Ishikawa (cell line): ENCODE measurements around the gene LYG2.
"Not testable (repeated sequence)": the region's sequence is repeated elsewhere in the genome, so short reads cannot be mapped to it uniquely, and the experiment has no call there.

Source experiments
- FOXM1 ChIP-seq: IDR thresholded peaks from 2 replicates; pipeline ENCODE4 v1.6.1; 2012; ENCODE audit warnings: low read depth, borderline replicate concordance
- RAD21 ChIP-seq: IDR thresholded peaks from 2 replicates; pipeline ENCODE4 v1.6.1; 2012; ENCODE audit warnings: low read depth
- TAF1 ChIP-seq: IDR thresholded peaks from 2 replicates; pipeline ENCODE4 v1.6.1; 2012; ENCODE audit warnings: low read depth, mild to moderate bottlenecking
- YY1 ChIP-seq: IDR thresholded peaks from 2 replicates; pipeline ENCODE4 v1.6.1; 2012; ENCODE audit warnings: low read depth
- TF ChIP-seq, protein P1 (sequence below): IDR thresholded peaks from 2 replicates; pipeline ENCODE4 v1.6.1; 2012; ENCODE audit warnings: low read depth, mild to moderate bottlenecking
- TF ChIP-seq, protein P2 (sequence below): IDR thresholded peaks from 2 replicates; pipeline ENCODE4 v1.6.1; 2012

DNA sequence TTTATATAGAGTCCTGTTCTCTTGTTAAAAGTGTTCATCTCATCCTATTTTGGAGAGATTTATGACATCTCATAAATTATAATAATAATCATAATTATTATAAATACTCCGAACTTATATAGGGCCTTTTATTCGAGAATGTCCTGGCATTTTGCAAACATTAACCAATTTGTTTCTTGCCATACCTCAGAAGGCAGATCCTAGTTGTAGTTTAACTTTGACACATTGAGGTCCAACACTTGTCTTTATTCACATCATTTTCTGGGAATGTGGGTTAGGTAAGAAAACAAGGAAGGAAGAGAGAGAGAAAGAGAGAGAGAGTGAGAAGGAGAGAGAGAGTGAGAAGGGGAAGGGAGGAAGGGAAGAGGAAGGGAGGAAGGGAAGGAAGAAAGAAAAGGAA, 45.6 kb upstream of the LYG2 start, which contains the start of gene LYG1:
- TF ChIP-seq, protein P1, sequence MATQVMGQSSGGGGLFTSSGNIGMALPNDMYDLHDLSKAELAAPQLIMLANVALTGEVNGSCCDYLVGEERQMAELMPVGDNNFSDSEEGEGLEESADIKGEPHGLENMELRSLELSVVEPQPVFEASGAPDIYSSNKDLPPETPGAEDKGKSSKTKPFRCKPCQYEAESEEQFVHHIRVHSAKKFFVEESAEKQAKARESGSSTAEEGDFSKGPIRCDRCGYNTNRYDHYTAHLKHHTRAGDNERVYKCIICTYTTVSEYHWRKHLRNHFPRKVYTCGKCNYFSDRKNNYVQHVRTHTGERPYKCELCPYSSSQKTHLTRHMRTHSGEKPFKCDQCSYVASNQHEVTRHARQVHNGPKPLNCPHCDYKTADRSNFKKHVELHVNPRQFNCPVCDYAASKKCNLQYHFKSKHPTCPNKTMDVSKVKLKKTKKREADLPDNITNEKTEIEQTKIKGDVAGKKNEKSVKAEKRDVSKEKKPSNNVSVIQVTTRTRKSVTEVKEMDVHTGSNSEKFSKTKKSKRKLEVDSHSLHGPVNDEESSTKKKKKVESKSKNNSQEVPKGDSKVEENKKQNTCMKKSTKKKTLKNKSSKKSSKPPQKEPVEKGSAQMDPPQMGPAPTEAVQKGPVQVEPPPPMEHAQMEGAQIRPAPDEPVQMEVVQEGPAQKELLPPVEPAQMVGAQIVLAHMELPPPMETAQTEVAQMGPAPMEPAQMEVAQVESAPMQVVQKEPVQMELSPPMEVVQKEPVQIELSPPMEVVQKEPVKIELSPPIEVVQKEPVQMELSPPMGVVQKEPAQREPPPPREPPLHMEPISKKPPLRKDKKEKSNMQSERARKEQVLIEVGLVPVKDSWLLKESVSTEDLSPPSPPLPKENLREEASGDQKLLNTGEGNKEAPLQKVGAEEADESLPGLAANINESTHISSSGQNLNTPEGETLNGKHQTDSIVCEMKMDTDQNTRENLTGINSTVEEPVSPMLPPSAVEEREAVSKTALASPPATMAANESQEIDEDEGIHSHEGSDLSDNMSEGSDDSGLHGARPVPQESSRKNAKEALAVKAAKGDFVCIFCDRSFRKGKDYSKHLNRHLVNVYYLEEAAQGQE, result not testable (repeated sequence)
- TF ChIP-seq FOXM1, TAF1, YY1, RAD21: not testable (repeated sequence)
- TF ChIP-seq, protein P2, sequence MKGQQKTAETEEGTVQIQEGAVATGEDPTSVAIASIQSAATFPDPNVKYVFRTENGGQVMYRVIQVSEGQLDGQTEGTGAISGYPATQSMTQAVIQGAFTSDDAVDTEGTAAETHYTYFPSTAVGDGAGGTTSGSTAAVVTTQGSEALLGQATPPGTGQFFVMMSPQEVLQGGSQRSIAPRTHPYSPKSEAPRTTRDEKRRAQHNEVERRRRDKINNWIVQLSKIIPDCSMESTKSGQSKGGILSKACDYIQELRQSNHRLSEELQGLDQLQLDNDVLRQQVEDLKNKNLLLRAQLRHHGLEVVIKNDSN, result not testable (repeated sequence)
